Suppressor macrophage treated with lipopolysaccharide for 4 hours (primary cell): ENCODE data around the gene CCDC106.
A peak's percentile ranks its signal among the peaks of the same experiment; 100 is the strongest.

Experiments used
- DNase-seq: peaks from one replicate; pipeline ENCODE4 v3.0.0-alpha.2; 2020

Gene CCDC106

GRCh38 chr19:55638864-55639359 lies 9.1 kb upstream of the CCDC106 start:
- peak; percentile 62 for DNase-seq

GRCh38 chr19:55640043-55640576 lies 7.9 kb upstream of the CCDC106 start:
- peak; percentile 39 for DNase-seq

DNA sequence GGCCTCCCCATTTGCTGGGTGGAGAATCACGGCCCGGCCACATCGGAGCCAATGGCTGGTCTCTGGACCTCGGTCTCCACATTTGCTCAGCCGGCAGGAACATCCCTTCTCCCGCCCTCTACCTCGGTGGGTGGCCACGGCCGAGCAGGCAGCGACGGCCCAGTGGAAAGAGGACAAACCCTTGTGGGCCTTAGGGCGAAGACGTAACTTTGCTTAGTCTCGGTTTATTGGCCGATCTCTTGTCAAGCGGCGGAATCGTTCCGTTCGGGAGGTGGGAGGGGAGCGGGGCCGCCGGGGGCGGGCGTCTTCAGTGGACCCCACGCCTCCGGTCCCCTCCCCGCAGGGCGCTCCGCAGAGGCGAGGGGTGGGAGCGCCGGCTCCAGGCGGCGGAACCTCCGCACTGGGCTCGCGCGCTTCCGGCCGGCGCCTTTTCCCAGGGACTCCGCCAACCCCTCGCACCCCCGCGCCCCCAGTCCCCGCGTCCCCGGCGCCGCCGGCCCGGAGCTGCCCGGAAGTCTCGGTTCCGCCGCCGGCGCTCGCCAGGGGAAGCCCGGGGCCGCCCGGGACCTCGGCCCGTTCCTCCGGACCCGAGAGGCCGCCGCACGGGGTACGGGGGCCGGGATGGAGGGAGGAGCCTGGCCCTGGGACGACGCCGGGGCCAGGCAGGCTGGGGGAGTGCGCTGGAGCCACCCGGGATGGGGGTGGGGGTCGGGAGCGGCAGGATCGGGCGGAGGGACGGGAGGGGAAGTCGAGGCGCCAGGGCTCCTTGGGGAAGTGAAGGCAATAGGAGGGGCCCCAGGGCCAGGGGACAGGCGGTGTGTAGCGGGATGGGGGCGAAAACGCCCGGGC lies 7.2 kb upstream of the CCDC106 start, which contains the start of gene ZNF580:
Gene ZNF580 (plus strand): TSS at position 426 of the 849 bp plus-strand sequence. CDS start 1,507 bp downstream, outside the sequence.
- DNase-seq, result peak; percentile 61

DNA sequence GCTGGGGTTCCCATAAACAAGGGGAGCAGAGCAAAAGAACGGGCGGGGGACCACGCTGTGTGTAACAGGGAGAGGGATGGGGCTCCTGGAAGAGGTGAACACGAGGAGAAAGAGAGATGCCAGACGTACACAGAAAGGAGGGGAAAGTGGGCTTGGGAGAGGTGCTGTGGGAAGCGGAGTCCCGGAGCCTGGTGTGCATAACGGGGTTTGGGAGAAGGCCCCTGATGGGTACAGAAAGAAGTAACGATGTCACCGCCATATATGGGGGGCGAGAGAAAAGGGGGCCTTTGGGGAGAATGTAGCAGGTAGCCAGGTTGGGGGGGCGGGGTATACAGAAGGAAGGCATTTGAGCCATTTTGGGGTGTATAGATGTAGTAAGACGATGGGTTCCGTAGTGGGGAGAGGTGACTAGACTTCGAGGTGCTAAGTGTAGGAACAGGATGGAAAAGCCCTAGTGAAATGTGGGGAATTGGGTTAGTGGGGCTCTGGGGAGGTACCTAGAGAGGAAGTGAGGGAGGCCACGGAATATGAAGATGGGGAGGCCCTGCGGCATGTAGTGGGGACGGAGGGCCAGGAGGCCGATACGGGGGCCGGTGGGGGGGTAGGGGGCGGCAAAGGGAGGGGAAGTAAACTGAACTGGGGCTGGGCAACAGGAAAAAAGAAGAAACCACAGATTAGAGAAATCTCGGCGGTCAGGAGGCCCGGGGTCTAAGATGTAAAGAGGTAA lies 6.4 kb upstream of the CCDC106 start:
- no peak for DNase-seq

- DNase-seq, result peak; percentile 13
These were observed 5.6 kb upstream of the CCDC106 start for GRCh38 chr19:55642153-55643002.

DNA sequence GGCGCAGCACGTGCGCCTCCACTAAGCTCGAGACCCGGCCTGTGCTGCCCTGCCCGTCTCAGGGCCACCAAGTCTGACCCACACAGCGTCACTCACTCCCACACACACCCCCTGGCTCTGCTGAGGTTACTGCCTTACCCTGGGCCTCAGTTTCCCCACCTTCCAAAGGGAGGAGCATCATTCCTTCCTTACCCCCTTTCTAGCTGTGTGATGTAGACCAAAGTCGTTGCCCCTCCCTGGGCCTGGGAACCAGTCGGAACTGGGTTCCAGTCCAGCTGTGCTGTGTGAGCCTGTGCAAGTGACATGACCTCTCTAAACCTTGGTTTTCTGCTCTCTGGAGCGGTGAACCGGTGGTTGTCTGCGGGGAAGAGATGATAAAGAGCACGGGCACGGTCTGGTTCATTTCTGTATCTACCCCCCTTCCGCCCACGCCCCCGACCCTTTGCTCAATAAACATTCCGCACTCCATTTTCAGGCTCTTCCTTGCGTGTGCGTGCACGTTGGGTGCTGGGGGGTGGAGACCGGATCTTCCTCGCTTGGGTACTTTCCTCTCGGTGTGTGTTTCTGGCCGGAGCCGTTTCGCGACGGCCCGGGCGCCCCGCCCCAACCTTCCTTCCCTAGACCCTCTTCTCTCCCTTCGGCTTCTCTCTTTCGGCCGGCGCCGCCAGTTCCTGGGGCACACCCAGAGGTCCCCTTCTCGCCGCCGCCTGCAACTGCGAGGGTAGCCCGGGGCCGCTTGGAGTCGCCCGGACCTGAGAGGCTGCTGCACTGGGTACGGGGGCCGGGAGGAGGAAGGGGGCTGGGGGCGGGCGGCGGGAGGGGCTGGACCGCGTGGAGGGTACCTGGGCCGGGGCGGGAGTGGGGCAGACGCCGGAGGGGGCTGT lies 4.8 kb upstream of the CCDC106 start, which contains the start of gene ZNF581:
Gene ZNF581 (plus strand): TSS at position 647 of the 884 bp plus-strand sequence. CDS start 923 bp downstream, outside the sequence.
- peak; percentile 78 for DNase-seq

- DNase-seq, result no peak
These were observed 4.2 kb upstream of the CCDC106 start for GRCh38 chr19:55643887-55644176.

DNA sequence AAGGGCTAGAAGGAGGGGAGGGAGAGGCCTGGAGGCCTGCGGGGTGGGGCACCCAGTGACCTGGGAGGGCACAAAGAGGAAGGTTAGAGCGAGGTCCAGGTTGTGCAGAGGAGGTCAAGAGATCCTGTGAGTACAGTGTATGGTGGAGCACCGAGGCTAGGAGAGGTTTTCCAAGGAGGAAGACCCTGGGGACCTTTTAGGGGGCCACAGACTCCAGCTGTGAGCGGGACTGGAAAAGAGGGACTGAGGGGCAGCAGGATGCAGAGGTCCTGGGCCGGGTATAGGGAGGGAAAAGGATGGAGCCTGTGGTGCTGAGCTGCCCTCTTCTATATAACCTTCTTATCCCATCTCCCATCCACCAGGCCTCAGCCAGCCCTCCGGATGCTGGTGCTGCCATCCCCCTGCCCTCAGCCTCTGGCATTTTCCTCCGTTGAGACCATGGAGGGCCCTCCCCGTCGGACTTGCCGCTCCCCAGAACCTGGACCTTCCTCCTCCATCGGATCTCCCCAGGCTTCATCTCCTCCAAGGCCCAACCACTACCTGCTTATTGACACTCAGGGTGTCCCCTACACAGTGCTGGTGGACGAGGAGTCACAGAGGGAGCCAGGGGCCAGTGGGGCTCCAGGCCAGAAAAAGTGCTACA lies 3.7 kb upstream of the CCDC106 start:
- DNase-seq, result no peak

- no peak for DNase-seq
These were observed 3.0 kb upstream of the CCDC106 start for GRCh38 chr19:55644842-55645511.

GRCh38 chr19:55645512-55645881 lies 2.5 kb upstream of the CCDC106 start:
- no peak for DNase-seq

GRCh38 chr19:55646889-55647731 lies 902 bp upstream of the CCDC106 start:
- DNase-seq, result no peak

- DNase-seq, result no peak
These were observed 714 bp downstream of the CCDC106 start for GRCh38 chr19:55648585-55649267.

GRCh38 chr19:55649268-55650125 lies 1.5 kb downstream of the CCDC106 start:
- no peak for DNase-seq

DNA sequence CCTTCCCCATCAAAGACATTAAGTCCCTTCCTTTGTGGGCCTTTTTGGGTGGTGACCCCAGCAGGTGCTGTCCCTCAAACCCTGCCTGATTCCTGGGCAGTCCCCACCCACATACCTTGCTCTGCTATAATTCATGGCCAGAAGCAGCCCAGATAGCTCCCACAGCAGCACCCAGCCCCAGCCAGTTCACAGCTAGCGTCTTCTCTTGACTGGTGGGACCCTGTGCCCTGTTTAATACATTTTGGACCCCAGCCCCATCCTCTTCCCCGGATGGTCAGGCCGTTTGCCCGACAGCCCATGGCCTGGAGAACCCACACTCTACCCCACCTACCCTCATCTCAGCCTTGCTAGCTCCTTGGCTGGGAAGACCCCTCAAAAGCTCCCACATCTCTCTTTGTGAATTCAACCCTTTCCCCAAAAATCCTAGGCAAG lies 2.1 kb downstream of the CCDC106 start:
- no peak for DNase-seq

DNA sequence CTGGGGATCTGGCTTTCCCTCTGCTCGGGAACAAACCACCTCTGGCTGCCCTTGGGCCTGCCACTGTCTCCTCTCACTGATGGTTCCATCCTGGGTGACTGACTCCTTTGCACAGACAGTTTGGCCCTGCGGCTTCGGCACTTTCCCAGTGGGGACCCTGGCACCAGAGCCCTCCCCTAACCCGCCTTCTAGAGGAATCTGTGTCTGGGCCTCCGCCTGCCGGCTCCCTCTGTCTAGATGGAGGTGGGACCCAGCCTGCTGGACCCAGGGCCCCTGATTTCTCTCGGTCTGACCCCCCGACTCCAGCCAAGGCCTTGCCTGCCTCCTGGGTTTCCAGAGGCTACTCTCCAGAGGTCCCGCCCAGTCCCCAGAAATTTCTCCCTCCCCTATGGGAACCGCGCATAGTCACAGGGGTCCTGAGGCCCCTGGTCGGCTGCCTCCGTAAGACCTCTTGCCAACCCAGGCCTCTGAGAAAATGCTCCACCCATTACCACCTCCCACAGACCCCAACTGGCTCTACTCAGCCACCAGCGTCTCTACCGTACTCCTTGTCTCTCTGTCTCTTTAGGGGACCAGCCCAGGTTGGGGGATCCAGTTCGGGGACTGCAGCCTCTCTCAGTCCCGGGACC lies 2.7 kb downstream of the CCDC106 start:
- no peak for DNase-seq

- no peak for DNase-seq
These were observed 3.2 kb downstream of the CCDC106 start for GRCh38 chr19:55651236-55651635.
